ENCODE measurements around the gene USP48.
A peak's percentile ranks its signal among the peaks of the same experiment; 100 is the strongest.
"Not testable (repeated sequence)": the region's sequence is repeated elsewhere in the genome, so short reads cannot be mapped to it uniquely, and the experiment has no call there.

Gene USP48, protein sequence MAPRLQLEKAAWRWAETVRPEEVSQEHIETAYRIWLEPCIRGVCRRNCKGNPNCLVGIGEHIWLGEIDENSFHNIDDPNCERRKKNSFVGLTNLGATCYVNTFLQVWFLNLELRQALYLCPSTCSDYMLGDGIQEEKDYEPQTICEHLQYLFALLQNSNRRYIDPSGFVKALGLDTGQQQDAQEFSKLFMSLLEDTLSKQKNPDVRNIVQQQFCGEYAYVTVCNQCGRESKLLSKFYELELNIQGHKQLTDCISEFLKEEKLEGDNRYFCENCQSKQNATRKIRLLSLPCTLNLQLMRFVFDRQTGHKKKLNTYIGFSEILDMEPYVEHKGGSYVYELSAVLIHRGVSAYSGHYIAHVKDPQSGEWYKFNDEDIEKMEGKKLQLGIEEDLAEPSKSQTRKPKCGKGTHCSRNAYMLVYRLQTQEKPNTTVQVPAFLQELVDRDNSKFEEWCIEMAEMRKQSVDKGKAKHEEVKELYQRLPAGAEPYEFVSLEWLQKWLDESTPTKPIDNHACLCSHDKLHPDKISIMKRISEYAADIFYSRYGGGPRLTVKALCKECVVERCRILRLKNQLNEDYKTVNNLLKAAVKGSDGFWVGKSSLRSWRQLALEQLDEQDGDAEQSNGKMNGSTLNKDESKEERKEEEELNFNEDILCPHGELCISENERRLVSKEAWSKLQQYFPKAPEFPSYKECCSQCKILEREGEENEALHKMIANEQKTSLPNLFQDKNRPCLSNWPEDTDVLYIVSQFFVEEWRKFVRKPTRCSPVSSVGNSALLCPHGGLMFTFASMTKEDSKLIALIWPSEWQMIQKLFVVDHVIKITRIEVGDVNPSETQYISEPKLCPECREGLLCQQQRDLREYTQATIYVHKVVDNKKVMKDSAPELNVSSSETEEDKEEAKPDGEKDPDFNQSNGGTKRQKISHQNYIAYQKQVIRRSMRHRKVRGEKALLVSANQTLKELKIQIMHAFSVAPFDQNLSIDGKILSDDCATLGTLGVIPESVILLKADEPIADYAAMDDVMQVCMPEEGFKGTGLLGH

DNA sequence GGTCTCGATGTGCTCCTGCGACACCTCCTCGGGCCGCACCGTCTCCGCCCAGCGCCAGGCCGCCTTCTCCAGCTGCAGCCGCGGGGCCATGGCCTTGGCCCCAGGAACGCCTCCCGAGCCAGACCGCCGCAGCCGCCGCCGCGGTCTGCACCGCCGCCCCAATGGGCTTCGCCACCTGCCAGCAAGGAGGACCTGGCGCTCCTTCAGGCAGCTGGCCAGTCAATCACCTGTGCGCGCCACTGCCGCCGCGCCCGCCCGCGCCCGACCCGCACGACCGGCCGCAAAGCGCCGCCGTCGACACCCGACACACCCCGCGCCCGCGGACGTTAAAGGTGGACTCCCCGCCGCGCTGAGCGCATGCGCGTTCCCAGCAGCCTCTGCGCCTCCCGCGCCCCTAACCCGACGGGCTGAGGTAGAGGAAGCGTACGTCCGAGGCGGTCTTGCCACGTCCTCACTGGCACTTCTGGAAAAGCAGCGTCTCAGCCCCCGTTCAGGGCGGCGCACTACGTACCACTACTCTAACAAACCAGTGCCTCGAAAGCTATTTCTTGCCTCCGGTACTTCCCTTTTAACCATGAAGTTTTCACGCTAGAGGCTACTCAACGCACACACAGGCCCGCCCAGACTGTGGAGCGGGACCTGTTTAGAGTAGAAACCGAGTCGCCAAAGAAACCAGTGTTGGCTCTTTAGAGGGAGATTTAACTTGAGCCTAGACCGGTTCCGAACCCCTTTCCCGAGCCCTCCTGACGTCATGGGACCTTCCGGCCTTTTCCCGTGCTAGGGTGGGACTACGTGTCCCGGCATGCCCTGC is at the start of gene USP48:
Gene USP48 (minus strand): TSS at position 282 of the 811 bp plus-strand sequence. CDS start 192 bp downstream, at position 90.
- peak; percentile 95 for DNase-seq

DNA sequence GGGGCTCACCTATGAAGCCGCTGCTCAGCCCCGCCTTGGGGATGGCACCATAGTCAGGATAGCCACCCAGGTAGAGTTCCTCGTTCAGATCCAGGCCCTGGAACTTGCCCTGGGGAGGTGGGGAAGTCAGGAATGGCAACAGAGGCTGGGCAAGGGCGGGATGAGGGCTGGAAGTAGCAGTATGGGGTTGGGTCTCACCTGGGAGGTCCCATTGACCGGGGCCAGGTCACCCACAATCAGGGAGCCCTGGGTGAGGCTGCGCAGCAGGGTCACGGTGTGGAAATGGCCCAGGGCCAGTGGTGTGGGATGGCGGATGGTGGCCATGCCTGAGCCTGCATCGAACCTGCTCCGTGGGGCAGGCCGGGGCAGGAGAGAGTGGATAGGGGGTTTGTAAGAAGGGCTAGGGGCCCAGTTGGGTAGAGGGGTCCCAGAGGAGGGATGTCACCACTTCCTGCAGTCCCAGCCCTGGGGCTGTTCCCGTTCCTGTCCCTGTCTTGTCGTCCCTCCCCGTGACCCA is 48.6 kb upstream of the USP48 start:
- DNase-seq, result no peak

DNA sequence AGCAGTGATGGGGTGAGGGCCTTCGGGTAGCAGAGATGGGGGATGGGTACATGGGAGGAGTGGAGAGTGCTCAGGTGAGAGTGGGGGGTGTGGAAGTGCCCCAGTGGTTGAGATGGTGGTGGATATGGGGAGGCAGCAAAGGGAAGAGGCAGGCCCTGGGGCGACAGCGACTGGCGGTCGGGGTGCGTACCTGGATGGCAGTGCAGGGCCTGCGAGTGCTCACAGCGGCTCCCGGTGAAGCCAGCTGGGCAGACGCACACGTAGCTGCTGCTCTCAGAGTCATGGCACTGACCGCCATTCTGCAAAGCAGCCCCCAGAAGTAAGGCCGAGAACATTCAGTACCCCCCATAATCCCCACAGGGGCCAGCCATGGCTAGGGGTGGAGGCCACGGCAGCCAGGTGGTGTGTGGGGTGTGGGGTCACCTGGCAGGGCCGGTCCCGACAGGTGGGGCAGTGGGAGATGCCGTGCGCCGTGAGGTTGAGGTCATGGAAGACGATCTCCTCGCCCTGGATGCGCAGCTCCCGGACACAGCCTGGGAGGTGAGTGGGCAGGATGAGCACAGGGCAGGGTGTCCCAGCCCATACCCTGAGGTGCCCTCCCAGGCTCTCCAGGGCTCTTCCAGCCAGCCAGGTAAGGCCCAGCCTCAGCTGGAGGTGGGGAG is 48.0 kb upstream of the USP48 start:
- DNase-seq, result no peak

DNA sequence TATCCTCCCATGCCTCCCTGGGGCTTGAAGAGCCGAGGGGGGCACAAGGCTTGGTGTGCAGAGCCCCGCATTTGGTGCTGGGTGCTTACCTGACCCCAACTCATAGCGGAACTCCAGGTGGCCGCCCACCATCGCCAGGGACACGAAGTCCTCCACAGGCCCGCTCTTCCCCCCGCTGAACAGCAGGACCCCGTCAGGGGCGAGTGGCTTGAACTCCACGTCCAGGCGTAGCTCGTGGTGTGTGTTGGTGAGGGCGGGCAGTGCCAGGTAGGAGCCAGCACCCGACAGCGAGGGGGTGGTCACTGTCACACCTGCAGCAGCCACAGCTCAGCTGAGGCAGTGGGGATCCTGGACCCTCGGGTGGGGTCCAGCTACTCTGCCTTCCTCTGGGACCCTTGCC is 46.3 kb upstream of the USP48 start:
- no peak for DNase-seq

DNA sequence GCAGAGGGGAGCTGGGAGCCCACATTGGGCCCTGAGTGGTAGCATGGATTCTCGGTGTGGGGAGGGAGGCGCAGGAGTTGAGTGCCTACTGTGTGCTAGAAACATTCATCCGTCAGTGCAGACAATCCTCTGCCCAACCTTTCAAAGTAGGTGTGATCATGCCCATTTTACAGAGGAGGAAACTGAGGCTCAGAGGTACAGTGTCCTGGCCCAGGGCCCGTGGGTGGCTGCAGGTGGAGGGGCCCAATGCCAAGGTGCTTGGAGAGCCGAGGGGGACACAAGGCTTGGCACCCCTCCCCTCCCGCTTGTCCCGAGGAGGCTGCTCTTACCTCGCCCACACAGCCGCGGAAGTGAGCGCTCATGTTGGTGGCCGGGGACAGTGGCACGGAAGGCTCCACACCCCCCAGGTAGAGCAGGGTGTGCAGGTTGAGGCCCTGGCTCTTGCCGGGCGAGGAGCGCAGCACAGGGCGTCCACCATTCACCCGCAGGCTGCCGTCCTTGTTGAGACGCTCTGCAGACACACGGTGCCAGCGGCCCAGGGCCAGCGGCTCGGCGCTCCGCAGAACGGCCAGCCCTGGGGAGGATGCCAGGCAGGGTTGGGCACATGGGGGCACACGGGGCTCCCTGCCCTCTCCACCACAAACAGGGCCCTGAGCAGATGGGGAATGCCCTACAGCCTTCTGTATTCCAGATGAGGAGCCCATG is 45.7 kb upstream of the USP48 start:
- DNase-seq, result no peak

DNA sequence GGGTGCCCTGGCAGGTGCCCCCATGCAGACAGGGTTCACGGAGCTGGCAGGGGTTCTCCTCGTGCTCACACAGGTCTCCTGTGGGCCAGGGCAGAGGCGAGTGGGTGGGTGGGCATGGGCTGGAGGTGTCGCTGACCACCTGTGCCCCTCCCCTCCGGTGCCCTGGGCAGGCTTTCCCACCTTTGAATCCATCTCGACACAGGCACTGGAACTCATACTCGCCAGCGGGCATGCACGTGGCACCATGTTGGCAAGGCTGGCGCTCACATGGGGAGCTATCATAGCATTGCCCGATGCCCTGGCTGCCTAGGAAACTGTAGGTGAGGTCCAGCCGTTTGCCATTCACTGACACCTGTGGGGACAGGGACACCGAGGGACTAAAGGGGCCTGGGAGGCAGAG is 45.1 kb upstream of the USP48 start:
- DNase-seq, result no peak

DNA sequence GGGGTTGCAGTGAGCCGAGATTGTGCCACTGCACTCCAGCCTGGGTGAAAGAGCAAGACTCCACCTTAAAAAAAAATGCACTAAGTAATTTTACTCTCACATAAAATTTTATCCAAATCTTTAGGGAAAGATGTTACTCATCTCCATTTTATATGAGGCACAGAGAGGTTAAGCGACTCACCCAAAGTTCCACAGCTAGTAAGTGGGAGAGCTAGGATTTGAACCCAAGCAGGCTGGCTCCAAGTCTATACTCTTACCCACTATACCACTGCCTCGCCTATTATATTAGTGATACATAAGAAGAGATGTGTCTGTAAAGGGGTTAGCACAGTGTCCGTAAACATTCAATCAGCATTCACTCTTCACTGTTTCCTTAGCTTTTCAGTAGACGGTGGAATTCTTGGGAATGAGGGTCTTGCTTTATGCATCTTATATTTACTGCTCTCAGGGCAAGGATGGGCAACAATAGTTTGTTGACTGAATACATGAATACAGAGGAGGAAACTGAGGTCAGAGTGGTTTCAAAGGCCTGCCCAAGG is 44.3 kb upstream of the USP48 start:
- DNase-seq, result no peak

DNA sequence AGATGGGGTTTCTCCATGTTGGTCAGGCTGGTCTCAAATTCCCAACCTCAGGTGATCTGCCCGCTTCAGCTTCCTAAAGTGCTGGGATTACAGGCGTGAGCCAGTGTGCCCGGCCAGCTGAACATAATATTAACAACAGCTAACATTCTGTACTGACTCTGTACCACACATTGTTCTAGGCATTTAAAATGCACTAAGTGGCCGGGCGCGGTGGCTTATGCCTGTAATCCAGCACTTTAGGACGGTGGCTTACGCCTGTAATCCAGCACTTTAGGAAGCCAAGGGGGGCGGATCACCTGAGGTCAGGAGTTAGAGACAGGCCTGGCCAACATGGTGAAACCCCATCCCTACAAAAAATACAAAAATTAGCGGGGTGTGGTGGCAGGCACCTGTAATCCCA is 43.7 kb upstream of the USP48 start:
- not testable (repeated sequence) for DNase-seq

DNA sequence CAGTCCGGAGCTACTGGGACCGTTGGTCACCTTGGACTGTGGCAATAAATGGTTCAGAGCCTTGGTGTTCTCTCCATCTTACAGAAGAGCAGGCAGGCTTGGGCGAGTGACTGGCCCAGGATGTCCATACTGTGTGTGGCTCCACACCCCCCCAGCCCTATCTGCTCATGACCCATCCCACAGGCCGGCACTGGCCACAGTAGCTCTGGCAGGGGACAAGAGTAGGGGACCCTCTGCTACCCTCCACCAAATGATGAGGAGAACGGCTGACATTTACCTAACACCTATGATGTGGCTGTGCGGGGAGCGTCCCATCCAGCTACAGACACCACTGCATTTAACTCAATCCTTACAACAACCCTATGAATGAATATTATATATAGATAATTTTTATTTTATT is 42.4 kb upstream of the USP48 start:
- no peak for DNase-seq

DNA sequence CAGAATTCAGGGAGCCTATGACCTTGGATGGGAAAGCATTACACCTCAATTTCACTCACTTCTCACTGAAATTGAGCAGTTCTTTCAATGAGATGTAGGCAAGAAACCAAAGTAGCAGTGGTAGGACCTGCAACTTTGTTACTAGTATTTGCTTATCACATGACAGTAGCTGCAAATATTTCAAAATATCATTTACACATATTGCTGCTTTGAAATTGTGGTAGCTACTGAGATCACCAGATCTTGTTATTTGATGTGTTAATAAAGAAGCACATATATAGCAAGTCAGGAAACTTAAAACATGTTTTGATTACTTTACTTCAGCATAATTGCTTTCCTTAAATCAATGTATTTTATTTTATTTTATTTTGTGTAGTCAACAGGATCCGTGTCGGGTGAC is 42.0 kb upstream of the USP48 start:
- no peak for DNase-seq

DNA sequence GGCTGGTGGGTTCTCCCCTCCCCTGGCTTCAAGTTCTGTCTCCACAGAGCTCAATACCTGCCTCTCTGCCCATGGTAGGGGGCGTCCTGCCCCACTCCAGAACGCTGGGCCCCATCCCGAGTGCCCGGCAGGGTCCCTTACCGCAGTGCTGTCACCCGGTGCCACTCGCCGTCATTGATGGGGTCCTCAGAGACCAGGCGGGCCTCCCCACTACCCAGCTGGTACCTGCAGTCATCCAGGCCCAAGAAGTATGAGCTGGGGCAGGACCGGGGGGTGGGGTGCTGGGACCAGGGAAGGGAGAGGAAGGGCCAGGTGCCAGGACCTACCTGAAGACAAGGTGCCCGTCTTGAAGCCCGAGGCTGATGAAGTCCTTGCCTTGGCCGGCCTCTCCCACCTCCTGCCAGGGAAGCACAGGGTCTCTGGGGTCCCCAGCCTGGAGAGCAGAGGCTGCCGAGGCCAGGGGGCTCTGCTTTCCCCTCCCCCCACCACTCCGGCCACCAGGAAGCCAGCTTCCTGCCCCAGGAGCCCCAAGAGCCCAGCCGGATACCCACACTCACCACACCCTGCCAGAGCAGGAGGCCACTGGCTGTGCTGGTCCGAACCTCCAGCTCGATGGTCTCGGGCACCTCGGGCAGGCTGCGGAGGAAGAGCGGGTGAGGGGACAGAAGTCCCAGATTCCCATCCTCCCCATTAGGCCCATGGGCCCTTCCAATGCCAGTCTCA is 41.2 kb upstream of the USP48 start:
- no peak for DNase-seq

DNA sequence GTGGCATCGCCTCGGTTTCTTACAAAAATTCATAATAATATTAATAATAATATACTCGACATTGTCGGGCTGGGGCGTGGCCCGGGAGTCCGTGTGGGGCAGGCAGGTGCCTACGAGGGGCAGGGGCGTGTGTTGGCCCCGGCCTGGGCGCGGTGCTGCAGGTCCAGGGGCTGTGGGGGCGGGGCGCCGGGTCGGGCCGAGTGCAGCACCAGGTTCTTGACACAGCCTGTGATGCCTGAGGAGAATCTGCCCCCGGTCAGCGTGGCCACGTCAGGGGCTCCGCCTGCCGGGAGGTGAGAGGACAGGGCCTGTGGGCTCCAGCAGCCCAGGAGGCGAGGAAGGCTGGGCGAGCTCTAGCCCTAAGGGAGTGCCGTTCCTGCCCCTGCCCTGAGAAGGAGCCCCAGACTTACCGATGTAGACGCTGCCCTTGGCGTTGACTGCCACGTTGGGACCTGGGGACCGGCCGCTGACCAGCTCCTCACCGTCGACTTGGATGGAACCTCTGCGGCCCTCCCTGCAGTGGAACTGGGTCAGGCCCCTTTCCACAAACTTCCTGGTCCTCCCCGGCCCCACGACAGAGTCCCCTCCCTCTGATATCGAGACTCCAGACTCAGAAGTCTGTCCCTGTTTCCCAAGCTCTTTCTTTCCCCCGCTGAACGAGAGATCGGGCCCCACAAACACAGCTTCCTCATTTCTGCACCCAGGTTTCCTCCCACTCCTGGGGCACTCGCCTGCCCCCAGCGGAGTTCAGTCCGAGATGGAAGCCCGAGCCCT is 40.4 kb upstream of the USP48 start:
- no peak for DNase-seq

DNA sequence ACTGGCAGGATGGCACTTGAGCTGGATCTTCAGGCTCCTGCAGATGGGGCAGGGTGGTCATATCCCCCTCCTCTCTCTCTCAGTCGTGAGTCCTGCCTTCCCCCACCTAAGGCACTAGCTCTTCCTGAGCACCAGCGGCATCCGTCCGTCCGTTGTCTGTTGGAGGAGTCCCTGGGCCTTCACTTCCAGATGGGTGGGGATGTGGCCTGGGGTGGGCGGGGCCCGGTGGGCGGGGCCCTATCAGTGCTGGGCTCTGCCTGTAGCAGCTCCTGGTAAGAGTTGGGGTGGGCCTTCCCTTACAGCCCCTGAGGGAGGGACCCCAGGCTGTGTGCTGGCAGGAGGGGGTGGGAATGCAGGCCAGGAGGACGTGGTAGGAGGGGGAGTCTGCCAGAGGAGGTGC is 39.4 kb upstream of the USP48 start:
- DNase-seq, result no peak

DNA sequence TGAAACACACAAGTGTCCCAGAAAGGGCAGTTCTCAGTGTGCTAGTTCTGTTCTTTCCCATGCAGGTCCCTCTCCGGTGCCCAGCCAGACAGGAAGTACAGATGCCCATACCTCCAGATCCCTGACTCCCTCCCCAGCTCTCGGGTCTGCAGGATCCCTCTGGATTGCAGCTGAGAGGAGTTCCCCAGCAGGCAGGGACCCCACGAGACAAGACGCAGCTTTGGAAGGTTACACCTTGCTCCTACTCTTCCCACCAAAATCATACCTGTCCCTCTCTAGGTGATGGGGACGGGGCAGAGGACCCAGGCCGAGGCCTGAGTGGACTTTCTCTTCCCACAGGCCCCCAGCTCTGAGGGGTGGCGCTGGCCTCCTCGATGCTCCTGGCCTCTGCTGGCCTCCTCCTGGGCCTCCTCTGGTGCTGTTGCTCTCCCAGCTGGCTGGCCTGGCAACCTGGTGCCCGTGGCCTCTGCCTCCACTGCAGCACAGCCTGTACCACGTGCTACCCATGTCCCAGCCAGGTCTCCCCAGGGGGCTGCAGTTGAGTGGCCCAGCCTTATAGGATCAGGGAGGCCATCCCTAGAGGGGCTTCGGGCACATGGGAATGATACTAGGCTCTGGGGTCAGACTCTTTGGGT is 38.6 kb upstream of the USP48 start:
- DNase-seq, result no peak

DNA sequence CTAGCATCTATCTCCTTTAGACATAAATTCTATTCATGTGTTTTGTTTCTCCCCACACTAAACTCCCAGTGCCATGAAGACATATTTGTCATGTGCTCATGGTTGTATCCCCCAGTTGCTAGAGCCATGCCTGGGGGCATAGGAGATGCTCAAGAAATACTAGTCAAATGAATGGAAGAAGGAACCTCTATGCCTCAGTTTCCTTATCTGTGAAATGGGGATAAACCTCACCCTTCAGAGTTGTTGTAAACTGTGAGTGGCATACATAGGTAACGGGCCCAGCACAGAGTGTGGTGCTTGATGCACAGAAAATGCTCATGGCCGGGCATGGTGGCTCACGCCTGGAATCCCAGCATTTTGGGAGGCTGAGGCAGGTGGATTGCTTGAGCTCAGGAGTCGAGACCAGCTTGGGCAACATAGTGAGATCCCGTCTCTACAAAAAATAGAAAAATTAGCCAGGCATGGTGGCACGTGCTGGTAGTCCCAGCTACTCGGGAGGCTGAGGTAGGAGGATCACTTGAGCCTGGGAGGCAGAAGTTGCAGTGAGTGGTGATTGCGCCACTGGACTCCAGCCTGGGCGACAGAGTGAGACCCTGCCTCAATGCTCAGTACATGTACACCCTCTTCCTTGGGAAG is 37.8 kb upstream of the USP48 start:
- DNase-seq, result no peak

DNA sequence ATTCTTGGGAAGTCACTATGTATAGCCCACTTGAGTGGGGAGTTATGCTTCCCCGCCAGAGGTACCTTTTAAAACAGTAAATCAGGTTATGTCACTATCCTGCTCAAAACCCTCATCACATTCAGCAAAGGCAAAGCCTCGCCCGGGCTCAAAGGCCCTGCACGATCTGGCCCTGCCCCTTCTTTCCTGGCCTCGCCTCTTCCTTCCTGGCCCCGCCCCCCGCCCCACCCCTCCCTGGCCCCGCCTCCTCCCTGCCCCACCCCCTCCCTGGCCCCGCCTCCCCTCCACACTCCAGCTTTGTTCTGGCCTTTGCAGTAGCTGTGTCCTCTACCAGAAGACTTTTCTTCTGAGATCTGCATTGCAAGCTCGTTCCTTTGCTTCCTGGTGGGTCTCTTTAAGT is 35.7 kb upstream of the USP48 start:
- DNase-seq, result no peak

DNA sequence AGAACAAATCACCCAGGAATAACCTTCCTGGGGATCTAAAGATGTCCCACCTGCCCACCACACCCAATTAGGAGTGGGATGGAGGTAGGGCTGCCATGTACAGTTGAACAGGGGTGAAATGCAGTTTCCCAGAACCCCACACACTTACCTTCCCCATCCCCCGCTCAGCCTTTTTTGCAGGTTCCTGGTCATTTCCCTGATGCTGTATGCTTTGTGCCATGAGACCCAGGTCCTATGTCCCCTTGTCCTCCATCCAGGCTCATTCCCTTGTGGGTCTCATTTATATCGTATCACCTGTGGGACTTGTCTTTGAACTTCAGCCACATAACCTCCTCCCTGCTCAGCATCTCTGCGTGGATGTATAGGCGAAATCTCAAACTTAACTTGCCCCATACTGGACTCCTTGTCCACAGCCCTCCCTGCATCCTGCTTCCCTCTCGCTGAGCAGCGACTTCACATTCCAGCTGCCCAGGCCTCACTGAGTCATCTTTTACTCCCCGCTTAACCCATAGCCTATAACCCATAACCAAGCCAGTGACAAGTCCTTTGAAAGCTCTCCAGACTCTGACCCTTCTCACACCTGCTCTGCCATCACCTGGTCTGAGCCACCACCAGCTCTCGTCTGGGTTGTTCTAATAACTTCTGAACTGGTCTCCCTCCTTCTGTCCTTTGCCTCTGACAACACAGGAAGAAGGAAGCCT is 33.8 kb upstream of the USP48 start:
- no peak for DNase-seq
